HepG2 (cell line): Measurements from ENCODE around the gene NCOA5. TPM values are rescaled to one million over a fixed set of nuclear protein-coding genes. Genes with fewer than 3 reads are reported as not detected.
A peak's percentile ranks its signal among the peaks of the same experiment; 100 is the strongest.

Experiments used
- HNF4A ChIP-seq: sonication (generic); formaldehyde crosslinking; IDR thresholded peaks from 2 replicates; pipeline ENCODE4 v1.4.0; 2020; ENCODE audit warnings: missing genetic modification reagents
- KDM5A ChIP-seq: fragments of 200-600 bp; sonication (generic); IDR thresholded peaks from 2 replicates; pipeline ENCODE4 v1.7.0; 2018; ENCODE audit warnings: antibody characterized with exemption, mild to moderate bottlenecking, low read length, borderline replicate concordance
- PHF21A ChIP-seq: sonication (generic); formaldehyde crosslinking; IDR thresholded peaks from 2 replicates; pipeline ENCODE4 v1.5.0; 2020; ENCODE audit warnings: mild to moderate bottlenecking, missing genetic modification reagents
- RFX5 ChIP-seq: IDR thresholded peaks from 2 replicates; pipeline ENCODE4 v1.6.1; 2011; ENCODE audit warnings: low read depth, low read length, improper control_type of control experiment
- SALL1 ChIP-seq: sonication (generic); formaldehyde crosslinking; IDR thresholded peaks from 2 replicates; pipeline ENCODE4 v1.8.0; 2022; ENCODE audit warnings: mild to moderate bottlenecking, missing genetic modification reagents
- SIN3A ChIP-seq: IDR thresholded peaks from 2 replicates; pipeline ENCODE4 v1.6.1; 2011; ENCODE audit warnings: low read depth, mild to moderate bottlenecking, control low read depth, low read length, borderline replicate concordance
- ZMYM2 ChIP-seq: sonication (generic); formaldehyde crosslinking; IDR thresholded peaks from 2 replicates; pipeline ENCODE4 v1.8.0; 2022; ENCODE audit warnings: mild to moderate bottlenecking, missing genetic modification reagents
- ZNF296 ChIP-seq: sonication (generic); formaldehyde crosslinking; conservative IDR thresholded peaks from 2 replicates; pipeline ENCODE4 v1.5.0; 2020; ENCODE audit warnings: mild to moderate bottlenecking, missing genetic modification reagents
- ZNF335 ChIP-seq: sonication (generic); formaldehyde crosslinking; IDR thresholded peaks from 2 replicates; pipeline ENCODE4 v1.4.0; 2020; ENCODE audit warnings: missing genetic modification reagents
- ZNF652 ChIP-seq: IDR thresholded peaks from 2 replicates; pipeline ENCODE4 v1.6.1; 2016; ENCODE audit warnings: low read depth, borderline replicate concordance
- ZNF720 ChIP-seq: sonication (generic); formaldehyde crosslinking; IDR thresholded peaks from 2 replicates; pipeline ENCODE4 v1.4.0; 2020; ENCODE audit warnings: missing genetic modification reagents
- ZNF781 ChIP-seq: sonication (generic); formaldehyde crosslinking; IDR thresholded peaks from 2 replicates; pipeline ENCODE4 v1.5.1; 2020; ENCODE audit warnings: borderline replicate concordance, mild to moderate bottlenecking, missing genetic modification reagents; ENCODE audit errors: not compliant biosample characterization
- polyA plus RNA-seq, 8 experiments: library from polyadenylated mRNA; depleted of rRNA in 3 of 8; stranded (reverse) in 7 of 8; unstranded in 1 of 8; fragments of >200 nt; fragmentation: Illumina TruSeq in 4 of 8; extraction: Trizol in 4 of 8; gene quantifications; 2 replicates each; pipeline versions ENCODE4 v1.2.1 to v1.2.3, GENCODE V29; 2011 to 2016; ENCODE audit warnings: low read depth in 4 of 8, missing spikeins in 1 of 8, mixed read lengths in 1 of 8; ENCODE audit not compliant: insufficient read depth in 1 of 8
- total RNA-seq, 5 experiments: library from RNA; depleted of rRNA; stranded (reverse); fragments of >200 nt; fragmentation: Illumina TruSeq; extraction: Trizol; gene quantifications; 2 replicates each; pipeline ENCODE4 v1.2.3, GENCODE V29; 2016; ENCODE audit warnings: low read depth in 1 of 5
- TF ChIP-seq, protein P1 (sequence below): sonication (generic); formaldehyde crosslinking; IDR thresholded peaks from 2 replicates; pipeline ENCODE4 v1.5.0; 2020; ENCODE audit warnings: mild to moderate bottlenecking, missing genetic modification reagents, borderline replicate concordance
- TF ChIP-seq, protein P2 (sequence below), 2 experiments: fragments of 450-650 bp in 1 of 2; sonication (generic) in 1 of 2; formaldehyde crosslinking; IDR thresholded peaks; 2 replicates each; pipeline versions ENCODE4 v1.5.0 to v1.8.0; 2020 to 2022; ENCODE audit warnings: mild to moderate bottlenecking in 1 of 2, missing genetic modification reagents in 1 of 2
- TF ChIP-seq, protein P3 (sequence below): sonication (generic); formaldehyde crosslinking; IDR thresholded peaks from 2 replicates; pipeline ENCODE4 v1.4.0; 2020; ENCODE audit warnings: mild to moderate bottlenecking, missing genetic modification reagents
- TF ChIP-seq, protein P4 (sequence below): sonication (generic); formaldehyde crosslinking; IDR thresholded peaks from 2 replicates; pipeline ENCODE4 v1.8.1; 2023; ENCODE audit warnings: mild to moderate bottlenecking, missing genetic modification reagents

NCOA5 gene
- total and polyA plus RNA-seq, 2 of the 13 experiments (the other 11 are each of a cell fraction or from before 2014, with no cell fraction given): 16.5 to 28.4 TPM

DNA sequence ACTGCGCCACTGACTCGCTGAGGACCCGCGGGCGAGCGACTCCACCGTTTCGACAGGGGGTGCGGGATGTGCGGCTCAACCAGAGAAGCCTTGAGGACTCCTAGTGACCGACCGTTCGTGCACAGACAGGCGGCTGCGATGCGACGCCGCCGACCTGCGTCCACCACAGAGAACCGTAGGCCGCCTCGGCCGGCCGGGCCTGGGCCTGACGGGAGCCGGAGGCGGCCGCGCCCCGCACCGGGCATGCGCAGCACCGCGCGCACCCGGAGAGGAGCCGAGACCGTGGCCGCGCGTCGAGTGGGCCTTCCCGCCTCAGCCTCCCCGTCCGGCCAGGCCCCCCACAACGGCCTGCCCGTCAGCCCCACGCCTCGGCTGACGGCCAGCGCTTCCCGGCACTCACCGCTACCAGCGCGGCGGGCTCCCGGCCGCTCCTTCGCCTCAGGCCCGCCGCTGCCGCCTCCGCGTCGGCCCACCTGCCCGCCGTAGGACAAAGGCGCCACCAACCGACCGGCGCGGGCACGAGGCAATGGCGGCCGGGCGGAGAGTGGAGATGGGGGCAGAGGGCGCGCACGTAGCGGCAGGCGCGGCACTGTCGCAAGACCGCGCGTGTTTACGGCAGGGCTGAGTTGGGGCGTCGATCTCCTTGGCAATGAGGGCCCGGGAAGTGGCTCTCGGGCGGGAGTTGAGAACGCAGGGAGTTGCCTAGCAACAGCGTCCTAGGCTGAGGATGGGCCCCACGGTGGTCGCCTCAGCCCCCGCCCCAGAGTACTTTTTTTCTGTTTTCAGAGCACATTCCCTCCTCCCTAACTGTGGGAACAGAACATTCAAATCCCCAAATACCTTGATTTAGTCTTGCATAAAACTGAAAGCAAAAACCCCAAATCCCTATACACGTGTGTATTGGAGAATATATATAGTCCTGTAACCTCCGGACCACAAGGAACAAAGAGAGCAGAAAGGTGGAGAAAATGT is at the start of gene NCOA5 (continued):
- TF ChIP-seq, protein P1, sequence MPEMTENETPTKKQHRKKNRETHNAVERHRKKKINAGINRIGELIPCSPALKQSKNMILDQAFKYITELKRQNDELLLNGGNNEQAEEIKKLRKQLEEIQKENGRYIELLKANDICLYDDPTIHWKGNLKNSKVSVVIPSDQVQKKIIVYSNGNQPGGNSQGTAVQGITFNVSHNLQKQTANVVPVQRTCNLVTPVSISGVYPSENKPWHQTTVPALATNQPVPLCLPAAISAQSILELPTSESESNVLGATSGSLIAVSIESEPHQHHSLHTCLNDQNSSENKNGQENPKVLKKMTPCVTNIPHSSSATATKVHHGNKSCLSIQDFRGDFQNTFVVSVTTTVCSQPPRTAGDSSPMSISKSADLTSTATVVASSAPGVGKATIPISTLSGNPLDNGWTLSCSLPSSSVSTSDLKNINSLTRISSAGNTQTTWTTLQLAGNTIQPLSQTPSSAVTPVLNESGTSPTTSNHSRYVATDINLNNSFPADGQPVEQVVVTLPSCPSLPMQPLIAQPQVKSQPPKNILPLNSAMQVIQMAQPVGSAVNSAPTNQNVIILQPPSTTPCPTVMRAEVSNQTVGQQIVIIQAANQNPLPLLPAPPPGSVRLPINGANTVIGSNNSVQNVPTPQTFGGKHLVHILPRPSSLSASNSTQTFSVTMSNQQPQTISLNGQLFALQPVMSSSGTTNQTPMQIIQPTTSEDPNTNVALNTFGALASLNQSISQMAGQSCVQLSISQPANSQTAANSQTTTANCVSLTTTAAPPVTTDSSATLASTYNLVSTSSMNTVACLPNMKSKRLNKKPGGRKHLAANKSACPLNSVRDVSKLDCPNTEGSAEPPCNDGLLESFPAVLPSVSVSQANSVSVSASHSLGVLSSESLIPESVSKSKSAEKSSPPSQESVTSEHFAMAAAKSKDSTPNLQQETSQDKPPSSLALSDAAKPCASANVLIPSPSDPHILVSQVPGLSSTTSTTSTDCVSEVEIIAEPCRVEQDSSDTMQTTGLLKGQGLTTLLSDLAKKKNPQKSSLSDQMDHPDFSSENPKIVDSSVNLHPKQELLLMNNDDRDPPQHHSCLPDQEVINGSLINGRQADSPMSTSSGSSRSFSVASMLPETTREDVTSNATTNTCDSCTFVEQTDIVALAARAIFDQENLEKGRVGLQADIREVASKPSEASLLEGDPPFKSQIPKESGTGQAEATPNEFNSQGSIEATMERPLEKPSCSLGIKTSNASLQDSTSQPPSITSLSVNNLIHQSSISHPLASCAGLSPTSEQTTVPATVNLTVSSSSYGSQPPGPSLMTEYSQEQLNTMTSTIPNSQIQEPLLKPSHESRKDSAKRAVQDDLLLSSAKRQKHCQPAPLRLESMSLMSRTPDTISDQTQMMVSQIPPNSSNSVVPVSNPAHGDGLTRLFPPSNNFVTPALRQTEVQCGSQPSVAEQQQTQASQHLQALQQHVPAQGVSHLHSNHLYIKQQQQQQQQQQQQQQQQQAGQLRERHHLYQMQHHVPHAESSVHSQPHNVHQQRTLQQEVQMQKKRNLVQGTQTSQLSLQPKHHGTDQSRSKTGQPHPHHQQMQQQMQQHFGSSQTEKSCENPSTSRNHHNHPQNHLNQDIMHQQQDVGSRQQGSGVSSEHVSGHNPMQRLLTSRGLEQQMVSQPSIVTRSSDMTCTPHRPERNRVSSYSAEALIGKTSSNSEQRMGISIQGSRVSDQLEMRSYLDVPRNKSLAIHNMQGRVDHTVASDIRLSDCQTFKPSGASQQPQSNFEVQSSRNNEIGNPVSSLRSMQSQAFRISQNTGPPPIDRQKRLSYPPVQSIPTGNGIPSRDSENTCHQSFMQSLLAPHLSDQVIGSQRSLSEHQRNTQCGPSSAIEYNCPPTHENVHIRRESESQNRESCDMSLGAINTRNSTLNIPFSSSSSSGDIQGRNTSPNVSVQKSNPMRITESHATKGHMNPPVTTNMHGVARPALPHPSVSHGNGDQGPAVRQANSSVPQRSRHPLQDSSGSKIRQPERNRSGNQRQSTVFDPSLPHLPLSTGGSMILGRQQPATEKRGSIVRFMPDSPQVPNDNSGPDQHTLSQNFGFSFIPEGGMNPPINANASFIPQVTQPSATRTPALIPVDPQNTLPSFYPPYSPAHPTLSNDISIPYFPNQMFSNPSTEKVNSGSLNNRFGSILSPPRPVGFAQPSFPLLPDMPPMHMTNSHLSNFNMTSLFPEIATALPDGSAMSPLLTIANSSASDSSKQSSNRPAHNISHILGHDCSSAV (CRISPR knock-in tag): peak; percentile 49; the same call in 1 of the 2 replicates
- TF ChIP-seq ZNF335 (CRISPR knock-in tag) (peak; percentile 95), ZNF296 (CRISPR knock-in tag) (no peak), ZNF720 (CRISPR knock-in tag) (no peak; the same call in 1 of the 2 replicates), ZNF652 (CRISPR knock-in tag) (no peak), KDM5A (peak; percentile 83; the same call in 1 of the 2 replicates), ZMYM2 (CRISPR knock-in tag) (peak; percentile 75; the same call in 1 of the 2 replicates), HNF4A (CRISPR knock-in tag) (peak; percentile 47; the same call in 1 of the 2 replicates), SALL1 (peak; percentile 98), RFX5 (peak; percentile 78), SIN3A (peak; percentile 97), ZNF781 (CRISPR knock-in tag) (peak; percentile 26), PHF21A (CRISPR knock-in tag) (peak; percentile 92)
- TF ChIP-seq, protein P2, sequence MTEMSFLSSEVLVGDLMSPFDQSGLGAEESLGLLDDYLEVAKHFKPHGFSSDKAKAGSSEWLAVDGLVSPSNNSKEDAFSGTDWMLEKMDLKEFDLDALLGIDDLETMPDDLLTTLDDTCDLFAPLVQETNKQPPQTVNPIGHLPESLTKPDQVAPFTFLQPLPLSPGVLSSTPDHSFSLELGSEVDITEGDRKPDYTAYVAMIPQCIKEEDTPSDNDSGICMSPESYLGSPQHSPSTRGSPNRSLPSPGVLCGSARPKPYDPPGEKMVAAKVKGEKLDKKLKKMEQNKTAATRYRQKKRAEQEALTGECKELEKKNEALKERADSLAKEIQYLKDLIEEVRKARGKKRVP (CRISPR knock-in tag; IDR thresholded peaks at IDR 0.05): peak in 1 of 2 experiments; percentile 37; a peak in 2 of 4 replicates
- TF ChIP-seq, protein P3, sequence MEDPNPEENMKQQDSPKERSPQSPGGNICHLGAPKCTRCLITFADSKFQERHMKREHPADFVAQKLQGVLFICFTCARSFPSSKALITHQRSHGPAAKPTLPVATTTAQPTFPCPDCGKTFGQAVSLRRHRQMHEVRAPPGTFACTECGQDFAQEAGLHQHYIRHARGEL: peak; percentile 85; the same call in 1 of the 2 replicates
- TF ChIP-seq, protein P4, sequence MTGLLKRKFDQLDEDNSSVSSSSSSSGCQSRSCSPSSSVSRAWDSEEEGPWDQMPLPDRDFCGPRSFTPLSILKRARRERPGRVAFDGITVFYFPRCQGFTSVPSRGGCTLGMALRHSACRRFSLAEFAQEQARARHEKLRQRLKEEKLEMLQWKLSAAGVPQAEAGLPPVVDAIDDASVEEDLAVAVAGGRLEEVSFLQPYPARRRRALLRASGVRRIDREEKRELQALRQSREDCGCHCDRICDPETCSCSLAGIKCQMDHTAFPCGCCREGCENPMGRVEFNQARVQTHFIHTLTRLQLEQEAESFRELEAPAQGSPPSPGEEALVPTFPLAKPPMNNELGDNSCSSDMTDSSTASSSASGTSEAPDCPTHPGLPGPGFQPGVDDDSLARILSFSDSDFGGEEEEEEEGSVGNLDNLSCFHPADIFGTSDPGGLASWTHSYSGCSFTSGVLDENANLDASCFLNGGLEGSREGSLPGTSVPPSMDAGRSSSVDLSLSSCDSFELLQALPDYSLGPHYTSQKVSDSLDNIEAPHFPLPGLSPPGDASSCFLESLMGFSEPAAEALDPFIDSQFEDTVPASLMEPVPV (CRISPR knock-in tag): peak; percentile 90
